BJ (cell line): Measurements from ENCODE around the gene UBL7. TPM values are rescaled to one million over a fixed set of nuclear protein-coding genes. Genes with fewer than 3 reads are reported as not detected.

Source experiments
- CTCF ChIA-PET: fragments of 350-600 bp; formaldehyde crosslinking; extraction: SDS; loops from one replicate; lab custom pipeline; 2021; ENCODE audit warnings: antibody characterized with exemption, inconsistent platforms; lab: Yijun Ruan, JAX
- POLR2A ChIA-PET: fragments of 300-600 bp; sonication (Branson Sonifier 250); formaldehyde crosslinking; extraction: SDS; loops from one replicate; lab custom pipeline; 2021; ENCODE audit warnings: antibody characterized with exemption; lab: Charles Lee
- DNase-seq: peaks from one replicate; pipeline ENCODE4 v3.0.0-alpha.2; 2011; ENCODE audit warnings: low read depth
- H3K27me3 ChIP-seq: 2 replicates; pipeline ENCODE4 v1.6.0; 2011; ENCODE audit warnings: low read length; ENCODE audit not compliant: control insufficient read depth, insufficient read depth
- H3K36me3 ChIP-seq: 2 replicates; pipeline ENCODE4 v1.5.1; 2011; ENCODE audit warnings: low read length; ENCODE audit not compliant: control insufficient read depth, insufficient read depth
- H3K4me3 ChIP-seq: 2 replicates; pipeline ENCODE4 v1.5.1; 2011; ENCODE audit warnings: low read depth, mild to moderate bottlenecking, control low read depth, low read length
- CTCF ChIP-seq: IDR thresholded peaks from 2 replicates; pipeline ENCODE4 v1.5.1; 2011; ENCODE audit warnings: low read depth, mild to moderate bottlenecking, control low read depth, inconsistent platforms, low read length, moderate library complexity; ENCODE audit not compliant: insufficient read depth
- polyA plus RNA-seq: library from polyadenylated mRNA; depleted of rRNA; stranded (reverse); fragments of >200 nt; gene quantifications from 2 replicates; pipeline ENCODE4 v1.2.3, GENCODE V29; 2011

The UBL7 gene
- polyA plus RNA-seq, 1 experiment: 87.3 TPM

- peaks cover 26% of the 10 kb centered on the region for H3K36me3 ChIP-seq
- CTCF ChIA-PET: interaction anchor here (0.5 to 3.4 kb wide), 5 partner anchors 11 to 228 kb away, joined by 3 to 13 read pairs (median 5); no protein-coding TSS in a partner anchor
- DNase-seq: no peak
- H3K27me3 ChIP-seq: no peaks in the 10 kb centered on the region
- POLR2A ChIA-PET: no interaction called here
- H3K4me3 ChIP-seq: no peak overlapping the region
- no peak for TF ChIP-seq CTCF
Observed at GRCh38 chr15:74449643-74450205, 11.2 kb downstream of the UBL7 start.

GRCh38 chr15:74449095-74449494 is 11.9 kb downstream of the UBL7 start:
- Histone ChIP-seq H3K36me3 (peaks cover 26% of the 10 kb centered on the region), H3K27me3 (no peaks in the 10 kb centered on the region), H3K4me3 (no peak overlapping the region)
- ChIA-PET POLR2A (no interaction called here), CTCF (interaction anchor here (1.1 to 3.4 kb wide), 4 partner anchors 10 to 183 kb away, joined by 3 to 13 read pairs (median 6); no protein-coding TSS in a partner anchor)
- no peak for TF ChIP-seq CTCF
- DNase-seq: no peak

GRCh38 chr15:74445816-74446763 is 14.9 kb downstream of the UBL7 start:
- no peak for DNase-seq
- H3K4me3 ChIP-seq: no peak overlapping the region
- no peak for TF ChIP-seq CTCF
- ChIA-PET CTCF (interaction anchor here (0.8 to 3.5 kb wide), 3 partner anchors 64 to 70 kb away, joined by 3 to 17 read pairs (median 5); no protein-coding TSS in a partner anchor), POLR2A (no interaction called here)
- no peaks in the 10 kb centered on the region for H3K27me3 ChIP-seq
- H3K36me3 ChIP-seq: peaks cover 22% of the 10 kb centered on the region

GRCh38 chr15:74444106-74445062 is 16.6 kb downstream of the UBL7 start:
- peaks cover 20% of the 10 kb centered on the region for H3K36me3 ChIP-seq
- ChIA-PET POLR2A (no interaction called here), CTCF (interaction anchor here (1.3 to 19.9 kb wide), 3 partner anchors 14 to 325 kb away, joined by 4 to 622 read pairs (median 4); partner anchors contain the start of gene CYP11A1)
- H3K27me3 ChIP-seq: no peaks in the 10 kb centered on the region
- no peak for TF ChIP-seq CTCF
- DNase-seq: no peak
- H3K4me3 ChIP-seq: no peak overlapping the region
